ENCODE results near the gene NID2. TPM values are rescaled to one million over a fixed set of nuclear protein-coding genes. Genes with fewer than 3 reads are reported as not detected.

Gene NID2
- total RNA-seq, 2 donors from 2014 or later, result 29.4 to 42.1 TPM

DNA sequence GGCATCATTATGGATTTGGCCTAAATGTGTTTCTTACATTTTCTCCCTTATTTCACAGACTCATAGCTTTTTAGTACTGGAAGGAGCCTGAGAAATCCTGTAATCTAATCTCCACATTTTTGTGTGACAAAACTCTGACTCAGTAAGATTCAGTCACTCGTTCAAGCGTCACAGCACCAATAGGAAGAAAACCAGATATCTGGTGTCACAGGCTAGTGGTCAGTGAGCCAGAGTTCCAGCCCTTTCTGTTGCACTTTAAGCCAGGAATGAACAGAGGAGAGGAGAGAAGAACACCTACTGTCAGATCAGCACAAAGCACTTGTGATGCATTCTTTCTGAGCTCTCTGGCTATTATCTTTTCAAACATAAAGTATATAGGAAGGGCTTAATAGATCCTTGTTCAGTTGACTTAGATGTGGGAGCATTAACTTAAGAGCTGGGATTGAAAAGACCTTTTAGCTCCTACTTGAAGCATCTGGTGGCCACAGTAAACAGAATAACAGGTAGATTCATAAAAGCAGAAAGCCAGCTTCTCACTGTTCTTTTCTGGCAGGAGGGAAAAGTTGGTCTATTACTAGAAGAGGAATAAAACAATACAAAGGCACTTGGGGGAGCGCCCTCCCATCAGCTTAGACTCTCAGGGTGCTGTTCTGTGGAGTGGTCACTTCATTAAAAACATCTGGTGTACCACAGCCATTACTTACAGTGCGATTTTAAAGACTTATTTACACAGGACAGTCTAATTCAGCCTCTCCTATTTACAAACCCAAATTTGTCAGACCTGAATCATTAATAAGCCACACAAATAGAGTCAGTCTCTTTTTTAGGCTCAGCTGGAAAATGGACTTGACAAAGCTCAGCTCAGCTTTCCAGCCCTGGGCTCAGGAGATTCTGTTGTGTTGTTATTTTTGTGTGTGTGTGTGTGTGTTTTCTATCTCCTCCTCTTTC, 12.2 kb upstream of the NID2 start:
- DNase-seq (no peak), ATAC-seq (peak; percentile 70 to 85)

DNA sequence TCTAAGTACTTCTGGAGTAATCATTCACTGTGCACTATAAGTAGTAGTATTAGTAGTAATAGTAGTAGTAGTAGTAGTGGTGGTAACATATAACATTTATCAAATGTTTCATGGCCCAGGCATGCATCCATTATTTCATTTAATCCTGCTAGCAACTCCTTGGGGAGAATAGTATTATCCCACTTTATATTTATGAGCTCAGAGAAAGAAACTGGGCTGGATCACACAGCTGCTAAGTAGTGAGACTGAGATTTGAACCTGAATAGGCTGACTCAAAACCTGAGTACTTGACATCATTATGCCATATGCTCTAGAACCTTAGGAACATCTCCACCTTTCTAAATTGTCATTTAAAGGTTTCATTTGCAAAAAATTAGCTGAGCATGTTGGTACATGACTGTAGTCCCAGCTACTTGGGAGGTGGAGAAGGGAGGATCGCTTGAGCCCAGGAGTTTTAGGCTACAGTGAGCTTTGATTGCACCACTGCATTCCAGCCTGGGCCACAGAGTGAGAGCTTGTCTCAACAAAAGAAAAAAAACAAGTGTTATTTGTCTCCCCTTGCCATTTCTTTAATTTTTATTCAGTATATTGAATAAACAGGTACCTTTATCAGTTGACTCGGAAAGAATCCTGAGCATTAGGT, 11.4 kb upstream of the NID2 start:
- intact Hi-C loops (cut with DNase I), result loop anchor here in 1 of 2 donors (5.0 kb wide), 1 partner anchor 37 kb away; no protein-coding TSS in a partner anchor
- ATAC-seq (peak in 1 of 2 donors; percentile 57), DNase-seq (peak; percentile 34)

More for the DNA sequence above, 12.2 kb upstream of the NID2 start:
- intact Hi-C loops (cut with DNase I), result loop anchor here in 1 of 2 donors (5.0 kb wide), 1 partner anchor 36 kb away; no protein-coding TSS in a partner anchor

DNA sequence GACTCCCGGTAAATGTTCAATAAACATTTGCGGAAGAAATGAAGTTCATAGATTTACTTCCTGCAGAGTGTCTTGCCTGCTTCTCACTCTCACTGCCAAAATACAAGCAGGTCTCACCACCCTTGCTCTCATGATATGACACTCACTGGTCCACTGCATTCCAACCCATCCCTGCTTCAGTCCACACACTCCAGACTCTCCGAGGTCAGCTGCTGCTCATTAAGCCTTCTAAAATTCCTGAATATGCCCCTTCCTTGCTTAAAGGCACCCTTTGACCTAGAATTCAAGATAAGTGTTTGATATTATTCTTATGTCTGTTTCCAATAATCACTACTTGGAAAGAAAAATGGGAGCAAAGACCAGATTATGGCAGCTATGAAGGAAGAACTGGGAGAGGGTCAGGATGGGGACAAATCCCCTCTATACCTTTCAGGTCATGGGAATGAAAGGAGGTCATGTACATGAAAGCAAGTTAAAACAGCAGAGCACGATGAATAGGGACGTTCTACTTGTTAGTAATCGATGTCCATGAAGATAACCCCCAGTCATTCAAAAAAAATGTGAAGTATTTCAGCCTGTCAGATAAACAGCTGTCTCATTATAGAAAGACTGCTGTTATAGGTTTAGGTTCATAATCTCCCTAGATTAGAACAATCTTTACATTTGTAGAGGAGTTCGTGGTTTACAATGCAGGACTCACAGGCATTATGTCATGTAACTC, 10.5 kb upstream of the NID2 start:
- intact Hi-C loops (cut with DNase I), result loop anchor here in 1 of 2 donors (10.0 kb wide), 1 partner anchor 45 kb away; no protein-coding TSS in a partner anchor
- ATAC-seq, result no peak
- DNase-seq, result no peak

DNA sequence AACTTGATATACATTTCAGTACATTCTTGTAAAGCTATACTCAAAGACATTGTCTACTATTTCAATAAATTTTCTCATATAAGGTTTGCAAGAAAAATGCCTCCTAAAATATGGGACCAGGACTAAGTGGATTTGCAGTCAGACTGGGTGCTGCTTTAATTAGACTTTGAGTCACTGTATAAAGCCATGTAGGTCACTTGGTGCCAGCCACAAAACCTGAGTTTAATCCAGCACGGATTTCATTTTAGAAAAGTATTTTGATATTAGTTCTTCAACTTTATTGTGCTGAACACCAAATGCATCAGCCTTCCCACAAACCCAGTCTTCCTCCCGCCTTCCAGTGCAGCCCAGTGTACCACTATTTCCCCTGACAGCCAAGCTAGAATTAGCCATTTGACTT, 9.9 kb upstream of the NID2 start:
- no peak for ATAC-seq
- intact Hi-C loops (cut with DNase I), result loop anchor here in 1 of 2 donors (10.0 kb wide), 1 partner anchor 46 kb away; no protein-coding TSS in a partner anchor
- DNase-seq, result no peak

DNA sequence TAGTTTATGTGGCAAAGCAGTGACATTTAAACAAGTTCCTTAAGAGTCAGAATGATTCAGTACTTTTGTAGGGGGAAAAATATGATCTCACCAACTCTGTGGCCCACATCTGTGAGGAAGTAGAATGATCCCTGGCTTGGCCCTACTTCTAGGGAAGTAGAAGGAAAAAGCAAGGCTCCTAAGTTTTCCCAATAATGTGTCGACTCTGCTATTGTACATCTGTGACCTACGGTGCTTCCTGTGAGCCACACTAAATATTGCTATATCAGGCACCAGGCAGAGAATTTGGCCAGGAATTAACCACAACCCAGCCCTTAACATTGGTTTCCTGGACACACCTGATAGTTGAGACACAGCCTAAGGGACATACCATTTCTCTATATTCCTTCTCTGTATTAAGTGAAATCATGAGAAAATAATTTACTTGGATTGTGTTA, 9.3 kb upstream of the NID2 start:
- no peak for DNase-seq
- intact Hi-C loops (cut with DNase I), result loop anchor here in 1 of 2 donors (10.0 kb wide), 1 partner anchor 47 kb away; no protein-coding TSS in a partner anchor
- no peak for ATAC-seq

DNA sequence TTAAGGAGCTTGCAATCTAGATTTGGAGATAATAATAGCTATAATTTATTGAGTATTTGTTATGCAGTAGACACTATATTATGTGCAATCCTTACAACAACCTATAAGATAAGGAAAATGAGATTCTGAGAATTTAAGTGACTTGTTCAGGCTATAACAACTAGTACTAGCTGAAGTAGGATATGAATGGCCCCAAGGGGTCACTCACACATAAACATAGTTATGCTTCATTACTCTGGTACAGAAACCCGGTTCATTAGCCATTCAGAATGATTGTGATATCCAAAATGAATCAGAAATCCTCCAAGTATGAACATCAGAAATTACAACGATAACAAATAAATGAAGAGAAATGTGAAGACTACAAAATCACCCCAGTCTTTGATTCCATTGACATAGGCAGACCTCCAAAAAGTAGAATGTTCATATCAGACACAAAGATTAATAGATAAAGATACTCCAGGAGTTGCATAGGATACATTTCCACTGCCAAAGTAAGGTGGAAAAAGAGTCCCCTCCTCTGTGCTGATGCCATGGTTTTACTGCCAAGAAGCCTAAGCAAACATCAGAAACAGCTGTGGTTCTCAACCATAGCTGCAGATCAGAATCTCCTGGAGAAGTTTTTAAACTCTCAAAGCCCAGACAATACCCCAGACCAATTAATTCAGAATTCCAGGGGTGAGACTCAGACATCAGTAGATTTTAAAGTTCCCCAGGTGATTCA, 8.6 kb upstream of the NID2 start:
- no peak for ATAC-seq
- intact Hi-C loops (cut with DNase I), result loop anchor here in 1 of 2 donors (10.0 kb wide), 1 partner anchor 47 kb away; no protein-coding TSS in a partner anchor
- DNase-seq, result no peak

DNA sequence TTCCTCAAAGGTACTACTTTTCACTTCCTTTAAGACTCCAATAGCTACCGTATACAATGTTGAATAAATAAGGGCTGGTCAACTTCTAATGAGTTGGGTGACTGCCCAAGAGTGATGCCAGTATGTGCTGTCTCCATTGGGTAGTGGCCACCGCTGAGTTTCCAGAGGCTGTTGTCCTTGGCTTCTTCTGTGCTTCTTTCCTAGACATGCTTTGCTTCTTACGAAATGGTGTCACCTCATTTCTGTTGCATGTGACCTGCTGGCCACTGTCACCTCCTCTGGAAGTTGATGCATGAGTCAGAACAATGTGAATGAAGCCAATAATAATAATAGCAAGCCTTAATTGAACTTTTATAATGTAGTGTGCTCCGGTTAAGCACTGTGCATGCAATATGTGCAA, 7.5 kb upstream of the NID2 start:
- intact Hi-C loops (cut with DNase I), result loop anchor here in 1 of 2 donors (10.0 kb wide), 1 partner anchor 48 kb away; no protein-coding TSS in a partner anchor
- ATAC-seq (peak; percentile 58 to 64), DNase-seq (peak; percentile 60)

DNA sequence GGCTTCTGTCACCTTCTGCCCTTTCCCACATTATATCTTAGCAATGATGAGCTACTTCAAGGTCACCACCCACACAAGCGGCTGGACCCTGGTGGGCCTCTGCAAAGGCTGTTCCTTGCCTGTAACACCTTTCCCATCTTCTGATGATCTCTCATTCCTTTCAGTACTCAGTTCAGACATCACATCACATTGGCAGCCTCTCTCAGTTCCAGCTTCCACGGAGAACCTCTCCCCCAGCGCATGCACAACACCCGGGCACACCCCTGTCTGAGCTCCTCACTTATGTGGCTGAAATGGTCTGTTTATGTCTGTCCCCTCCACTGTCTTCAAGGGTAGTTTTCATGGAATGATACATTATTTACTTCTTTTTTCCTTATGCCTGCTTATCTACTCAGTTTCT, 6.5 kb upstream of the NID2 start:
- no peak for ATAC-seq

DNA sequence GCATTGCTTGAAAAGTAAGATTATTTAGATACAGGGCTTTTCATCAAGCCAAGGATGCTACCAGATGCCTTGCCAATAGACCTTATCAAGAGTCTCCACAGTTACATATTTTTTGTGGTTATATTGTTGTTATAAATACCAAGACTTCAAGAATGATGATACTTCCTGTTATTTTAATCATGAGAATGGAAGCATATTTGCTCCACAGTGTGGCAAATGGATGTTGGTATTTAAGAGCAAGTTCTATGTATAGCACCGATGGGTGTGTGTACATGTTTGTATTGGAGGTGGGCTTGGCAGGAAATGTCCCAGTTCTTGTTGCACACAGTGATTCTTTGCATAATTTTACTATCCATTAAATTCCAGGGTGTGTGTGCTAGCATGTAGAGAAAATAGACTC, 4.4 kb upstream of the NID2 start:
- no peak for DNase-seq
- ATAC-seq, result no peak
- intact Hi-C loops (cut with DNase I), result loop anchor here (5.0 to 10.0 kb wide), 3 partner anchors 52 to 76 kb away; no protein-coding TSS in a partner anchor

More for the DNA sequence above, 6.5 kb upstream of the NID2 start:
- DNase-seq, result no peak
- intact Hi-C loops (cut with DNase I), result loop anchor here in 1 of 2 donors (10.0 kb wide), 1 partner anchor 49 kb away; no protein-coding TSS in a partner anchor

DNA sequence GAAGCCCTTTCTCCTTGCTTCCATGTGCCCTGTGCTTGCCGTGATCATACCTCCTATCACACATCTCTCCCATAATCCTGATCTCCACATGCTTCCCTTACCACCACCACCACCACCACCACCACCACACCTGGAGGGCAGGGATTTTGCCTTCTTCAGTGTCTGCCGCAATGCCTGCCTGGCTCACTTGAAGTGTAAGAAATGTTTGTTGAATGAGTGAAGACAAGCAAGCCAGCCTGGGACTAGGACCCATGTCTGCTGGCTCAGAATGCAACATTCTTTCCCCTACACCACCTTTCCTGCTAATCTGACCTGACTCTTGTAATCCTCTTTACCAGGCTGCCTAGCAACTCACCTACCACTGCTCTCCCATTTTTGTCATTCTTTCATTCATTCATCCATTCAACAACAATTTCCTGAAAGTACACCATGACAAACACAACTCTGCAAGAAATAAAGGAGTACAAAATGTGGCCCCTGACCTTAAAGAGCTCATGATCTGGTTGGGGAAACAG, 3.5 kb upstream of the NID2 start:
- DNase-seq (no peak), ATAC-seq (no peak)
- intact Hi-C loops (cut with DNase I), result loop anchor here (5.0 to 10.0 kb wide), 3 partner anchors 52 to 75 kb away; no protein-coding TSS in a partner anchor

DNA sequence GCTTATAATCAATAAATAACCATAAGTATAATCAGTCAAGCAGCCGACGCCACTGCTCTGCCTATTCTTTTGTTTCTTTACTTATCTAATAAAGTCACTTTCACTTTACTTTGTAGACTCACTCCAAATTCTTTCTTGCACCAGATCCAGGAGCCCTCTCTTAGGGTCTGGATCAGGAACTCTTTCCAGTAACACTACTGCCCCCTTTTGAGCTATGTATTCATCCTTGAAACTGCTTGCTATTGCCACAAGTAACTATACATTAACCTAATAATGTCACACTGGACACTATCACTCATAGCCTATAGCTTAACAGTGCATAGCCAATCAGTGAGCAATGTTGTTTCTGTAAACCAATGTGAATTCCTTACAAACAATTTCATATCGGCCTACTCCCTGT, 2.8 kb upstream of the NID2 start:
- intact Hi-C loops (cut with DNase I), result loop anchor here (5.0 to 10.0 kb wide), 3 partner anchors 53 to 74 kb away; no protein-coding TSS in a partner anchor
- DNase-seq (no peak), ATAC-seq (no peak)

DNA sequence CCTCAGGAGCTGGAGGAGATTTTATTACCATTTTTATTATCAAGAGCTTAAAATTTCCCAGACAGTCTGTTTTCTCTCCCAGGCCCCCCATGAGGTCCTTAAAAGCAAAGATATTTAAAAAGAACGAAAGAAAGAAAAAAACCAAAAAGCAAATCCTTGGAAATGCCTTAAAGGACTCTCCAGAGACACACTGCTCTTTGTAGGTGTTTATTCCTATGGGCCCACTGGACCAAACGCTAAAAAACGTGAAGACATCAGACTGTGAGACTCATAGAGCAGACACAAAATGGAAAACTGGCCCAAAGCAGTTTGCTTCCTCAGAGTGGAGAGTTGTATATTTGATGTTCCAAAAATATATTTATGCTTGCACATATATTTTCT, 1.2 kb upstream of the NID2 start:
- intact Hi-C loops (cut with DNase I), result loop anchor here (5.0 to 10.0 kb wide), 3 partner anchors 55 to 73 kb away; no protein-coding TSS in a partner anchor
- DNase-seq, result no peak
- no peak for ATAC-seq

DNA sequence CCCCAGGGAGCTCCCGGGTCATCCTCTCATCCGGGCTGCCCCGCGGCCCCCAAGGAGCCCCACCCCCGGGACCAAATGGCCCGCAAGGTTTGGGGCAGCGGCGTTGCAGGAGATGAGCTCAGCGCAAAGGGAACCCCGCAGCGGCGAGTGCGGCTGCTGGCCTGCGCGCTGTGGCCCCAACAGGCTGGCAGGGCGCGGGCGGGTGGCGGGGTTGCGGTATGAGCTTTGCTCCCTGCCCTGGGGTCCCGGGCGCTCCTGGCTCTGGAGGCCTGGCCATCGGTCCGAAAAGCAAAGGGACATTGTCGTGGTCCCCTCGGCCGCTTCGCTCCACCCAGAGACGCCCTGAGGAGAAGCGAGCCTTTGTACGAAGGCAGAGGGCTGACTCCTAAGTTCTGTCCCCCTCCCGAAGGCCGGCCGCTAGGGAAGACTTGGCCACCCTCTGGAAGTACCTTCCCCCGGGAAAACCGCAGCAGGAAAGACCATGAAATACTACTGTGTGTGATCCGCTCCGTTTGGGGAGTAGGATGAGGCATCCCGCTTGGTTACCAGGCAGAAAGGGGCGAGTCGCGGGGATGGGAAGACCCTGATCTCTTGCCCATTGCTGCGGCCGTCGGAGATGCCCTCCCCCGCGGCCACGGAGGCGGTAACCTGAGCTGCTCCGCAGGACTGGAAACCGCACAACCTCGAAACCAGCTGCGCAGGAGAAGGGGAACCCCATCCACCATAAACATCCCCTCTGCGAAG, 620 bp upstream of the NID2 start:
- intact Hi-C loops (cut with DNase I), result loop anchor here (5.0 to 10.0 kb wide), 3 partner anchors 55 to 72 kb away; no protein-coding TSS in a partner anchor
- no peak for DNase-seq
- peak; percentile 32 to 77 for ATAC-seq

DNA sequence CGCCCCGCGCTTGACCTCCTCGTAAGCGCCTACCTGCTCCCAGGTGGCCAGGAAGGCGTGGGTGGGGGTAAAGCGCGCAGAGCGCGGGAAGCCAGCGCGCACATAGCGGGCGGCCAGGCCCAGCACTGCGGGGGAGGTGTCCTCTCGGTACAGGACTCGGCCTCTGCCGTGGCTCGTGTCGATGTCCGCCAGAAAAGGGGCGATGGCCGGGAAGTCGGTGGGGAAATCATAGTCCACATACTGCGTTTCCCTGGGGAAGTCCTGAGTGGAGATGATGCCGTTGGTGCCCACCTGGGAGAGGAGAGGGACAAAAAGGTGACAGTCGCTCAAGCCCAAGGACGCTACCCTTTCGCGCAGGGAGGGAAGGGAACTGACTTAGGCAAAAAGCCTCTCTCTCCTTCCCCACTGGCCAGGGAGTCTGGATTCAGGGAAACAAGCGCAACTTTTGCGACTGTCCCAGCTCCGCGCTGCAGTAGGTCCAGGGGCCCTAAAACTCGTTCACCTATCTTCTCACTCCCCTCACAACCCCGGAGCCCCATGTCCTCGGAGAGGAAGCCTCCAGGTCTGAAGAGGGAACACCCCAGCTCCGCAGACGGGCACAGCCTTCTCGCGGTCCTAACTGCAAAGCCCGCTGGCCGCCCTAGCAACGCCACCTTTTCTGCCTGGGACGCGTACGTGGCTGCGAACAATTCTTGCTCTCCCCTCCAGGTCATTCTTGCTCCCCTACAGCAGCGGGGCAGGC, 815 bp downstream of the NID2 start:
- DNase-seq (peak; percentile 55), ATAC-seq (peak; percentile 36 to 51)
- intact Hi-C loops (cut with DNase I), result loop anchor here in 1 of 2 donors (5.0 kb wide), 1 partner anchor 71 kb away; no protein-coding TSS in a partner anchor

DNA sequence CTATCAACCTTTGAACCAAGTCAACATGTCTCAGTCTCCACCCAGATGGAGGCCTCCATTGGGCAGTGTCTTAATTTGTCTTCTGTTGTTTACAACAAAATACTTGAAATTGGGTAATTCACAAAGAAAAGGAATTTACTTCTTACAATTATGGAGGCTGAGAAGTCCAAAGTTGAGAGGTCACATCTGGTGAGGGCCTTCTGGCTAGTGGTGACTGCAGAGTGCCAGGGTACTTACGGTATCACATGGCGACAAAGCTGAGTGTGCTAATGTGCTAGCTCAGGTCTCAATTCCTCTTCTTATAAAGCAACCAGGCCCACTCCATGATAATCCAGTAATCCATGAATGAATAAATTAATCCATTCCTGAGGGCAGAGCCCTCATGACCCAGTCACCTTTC, 4.7 kb downstream of the NID2 start:
- ATAC-seq (no peak), DNase-seq (no peak)
- intact Hi-C loops (cut with DNase I), result loop anchor here in 1 of 2 donors (5.0 kb wide), 1 partner anchor 52 kb away; no protein-coding TSS in a partner anchor

DNA sequence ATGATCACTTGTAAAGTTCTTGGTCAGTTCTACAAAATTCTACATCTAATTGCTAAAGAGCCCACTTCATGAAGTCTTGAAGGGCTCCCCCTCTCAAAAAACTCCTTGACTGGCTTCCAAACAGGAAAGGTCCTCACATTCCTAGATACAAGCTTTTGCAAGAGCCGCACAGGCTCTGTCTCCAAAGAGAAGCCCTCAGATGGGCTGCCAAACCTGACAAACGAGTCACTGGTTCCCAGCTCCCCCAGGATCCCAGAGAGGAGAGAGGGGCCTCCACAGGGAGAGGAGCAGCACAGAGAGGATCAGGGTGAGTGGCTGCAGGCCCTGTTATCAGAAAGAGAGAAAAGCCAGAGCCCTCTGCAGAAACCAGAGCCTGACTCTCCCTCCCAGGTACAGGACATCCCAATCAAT, 5.8 kb downstream of the NID2 start:
- DNase-seq, result peak; percentile 43
- intact Hi-C loops (cut with DNase I), result loop anchor here in 1 of 2 donors (5.0 kb wide), 1 partner anchor 51 kb away; no protein-coding TSS in a partner anchor
- peak; percentile 19 to 54 for ATAC-seq

Data from left cardiac atrium (tissue), 4 donors.